ENCODE data around the gene SSNA1. TPM values are rescaled to one million over a fixed set of nuclear protein-coding genes. Genes with fewer than 3 reads are reported as not detected.

The SSNA1 gene
- total RNA-seq, 2 donors from 2014 or later, result 40.4 to 44.6 TPM

DNA sequence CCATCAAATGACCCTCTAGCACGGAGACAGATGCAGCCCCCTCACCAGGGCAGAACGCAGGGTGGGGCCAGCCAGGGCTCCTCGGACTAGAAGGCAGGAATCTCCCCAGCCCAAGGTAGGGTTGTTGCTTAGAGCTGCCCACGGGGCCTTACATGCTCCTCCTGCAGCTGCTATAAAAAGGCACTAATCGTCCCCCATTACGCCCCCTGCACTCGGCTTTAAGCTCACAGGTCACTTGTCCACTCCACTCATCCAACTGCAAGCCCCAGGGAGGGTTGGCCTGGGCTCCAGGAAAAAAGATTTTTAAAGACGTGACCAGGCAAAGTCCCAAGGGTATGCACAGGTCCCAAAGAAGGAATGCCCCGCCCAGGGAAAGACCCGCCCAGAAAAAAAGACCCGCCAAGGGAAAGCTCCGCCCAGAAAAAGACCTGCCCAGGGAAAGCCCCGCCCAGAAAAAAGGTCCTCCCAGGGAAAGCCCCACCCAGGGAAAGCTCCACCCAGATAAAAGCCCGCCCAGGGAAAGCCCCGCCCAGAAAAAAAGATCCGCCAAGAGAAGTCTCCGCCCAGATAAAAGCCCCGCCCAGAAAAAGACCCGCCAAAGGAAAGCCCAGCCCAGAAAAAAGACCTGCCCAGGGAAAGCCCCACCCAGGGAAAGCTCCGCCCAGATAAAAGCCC, 38.4 kb upstream of the SSNA1 start:
- intact Hi-C loops (cut with DNase I), result no loop called here
- DNase-seq (ENCODE audit: low spot score), result no peak

DNA sequence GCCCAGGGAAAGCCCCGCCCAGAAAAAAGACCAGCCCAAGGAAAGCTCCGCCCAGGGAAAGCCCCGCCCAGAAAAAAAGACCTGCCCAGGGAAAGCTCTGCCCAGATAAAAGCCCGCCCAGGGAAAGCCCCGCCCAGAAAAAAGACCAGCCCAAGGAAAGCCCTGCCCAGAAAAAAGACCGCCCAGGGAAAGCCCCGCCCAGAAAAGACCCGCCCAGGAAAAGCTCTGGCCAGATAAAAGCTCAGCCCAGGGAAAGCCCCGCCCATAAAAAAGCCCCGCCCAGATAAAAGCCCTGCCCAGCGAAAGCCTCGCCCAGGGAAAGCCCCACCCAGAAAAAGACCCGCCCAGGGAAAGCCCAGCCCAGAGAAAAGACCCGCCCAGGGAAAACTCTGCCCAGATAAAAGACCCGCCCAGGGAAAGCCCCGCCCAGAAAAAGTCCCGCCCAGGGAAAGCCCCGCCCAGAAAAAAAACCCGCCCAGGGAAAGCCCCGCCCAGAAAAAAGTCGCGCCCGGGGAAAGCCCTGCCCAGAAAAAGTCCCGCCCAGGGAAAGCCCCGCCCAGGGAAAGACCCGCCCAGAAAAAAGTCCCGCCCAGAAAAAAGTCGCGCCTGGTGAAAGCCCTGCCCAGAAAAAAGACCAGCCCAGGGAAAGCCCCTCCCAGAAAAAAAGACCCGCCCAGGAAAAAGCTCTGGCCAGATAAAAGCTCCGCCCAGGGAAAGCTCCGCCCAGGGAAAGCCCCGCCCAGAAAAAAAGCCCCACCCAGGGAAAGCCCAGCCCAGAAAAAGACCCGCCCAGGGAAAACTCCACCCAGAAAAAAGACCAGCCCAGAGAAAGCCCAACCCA, 37.6 kb upstream of the SSNA1 start:
- intact Hi-C loops (cut with DNase I), result no loop called here
- no peak for DNase-seq (ENCODE audit: low spot score)

DNA sequence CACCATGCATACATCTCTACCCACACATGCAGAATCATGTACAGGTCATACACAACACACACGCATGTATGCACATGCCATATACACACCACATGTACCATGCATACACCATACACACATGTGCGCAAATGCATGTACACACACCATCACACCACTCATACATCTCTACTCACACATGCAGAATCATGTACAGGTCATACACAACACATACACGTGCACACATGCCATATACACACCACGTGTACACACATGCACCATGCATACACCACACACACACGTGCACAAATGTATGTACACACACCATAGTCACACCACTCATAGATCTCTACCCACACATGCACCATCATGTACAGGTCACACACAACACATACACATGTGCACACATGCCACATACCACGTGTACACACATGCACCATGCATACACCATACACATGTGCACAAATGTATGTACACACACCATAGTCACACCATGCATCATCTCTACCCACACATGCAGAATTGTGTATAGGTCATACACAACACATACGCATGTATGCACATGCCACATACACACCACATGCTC, 35.6 kb upstream of the SSNA1 start:
- no peak for DNase-seq (ENCODE audit: low spot score)
- intact Hi-C loops (cut with DNase I), result loop anchor here in 1 of 2 donors (1.0 kb wide), 1 partner anchor 33 kb away; no protein-coding TSS in a partner anchor

DNA sequence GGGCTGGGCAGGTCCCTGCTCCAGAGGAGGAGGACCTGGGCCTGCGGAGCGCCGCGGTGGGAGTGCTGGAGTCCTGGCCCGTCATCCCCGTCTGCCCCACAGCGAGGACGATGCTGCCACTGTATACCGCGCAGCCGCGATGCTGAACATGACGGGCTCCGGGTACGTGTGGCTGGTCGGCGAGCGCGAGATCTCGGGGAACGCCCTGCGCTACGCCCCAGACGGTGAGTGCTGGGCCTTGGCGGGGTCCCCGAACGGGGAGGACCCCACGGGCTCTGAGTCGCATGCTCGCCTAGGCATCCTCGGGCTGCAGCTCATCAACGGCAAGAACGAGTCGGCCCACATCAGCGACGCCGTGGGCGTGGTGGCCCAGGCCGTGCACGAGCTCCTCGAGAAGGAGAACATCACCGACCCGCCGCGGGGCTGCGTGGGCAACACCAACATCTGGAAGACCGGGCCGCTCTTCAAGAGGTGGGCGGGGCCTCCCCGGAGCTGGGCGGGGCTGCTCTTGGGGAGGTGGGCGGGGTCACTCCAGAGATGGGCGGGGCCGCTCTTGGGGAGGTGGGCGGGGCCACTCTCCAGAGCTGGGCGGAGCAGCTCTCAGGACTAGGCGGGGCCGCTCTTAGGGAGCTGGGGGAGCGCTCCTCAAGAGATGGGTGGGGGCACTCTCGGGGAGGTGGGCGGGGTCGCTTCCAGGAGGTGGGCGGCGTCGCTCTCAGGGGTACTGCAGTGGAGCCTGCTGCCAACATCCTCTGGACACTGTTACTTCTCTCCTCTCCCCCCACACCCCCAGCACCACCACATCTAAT, 31.7 kb upstream of the SSNA1 start:
- intact Hi-C loops (cut with DNase I), result no loop called here
- DNase-seq (ENCODE audit: low spot score), result no peak

DNA sequence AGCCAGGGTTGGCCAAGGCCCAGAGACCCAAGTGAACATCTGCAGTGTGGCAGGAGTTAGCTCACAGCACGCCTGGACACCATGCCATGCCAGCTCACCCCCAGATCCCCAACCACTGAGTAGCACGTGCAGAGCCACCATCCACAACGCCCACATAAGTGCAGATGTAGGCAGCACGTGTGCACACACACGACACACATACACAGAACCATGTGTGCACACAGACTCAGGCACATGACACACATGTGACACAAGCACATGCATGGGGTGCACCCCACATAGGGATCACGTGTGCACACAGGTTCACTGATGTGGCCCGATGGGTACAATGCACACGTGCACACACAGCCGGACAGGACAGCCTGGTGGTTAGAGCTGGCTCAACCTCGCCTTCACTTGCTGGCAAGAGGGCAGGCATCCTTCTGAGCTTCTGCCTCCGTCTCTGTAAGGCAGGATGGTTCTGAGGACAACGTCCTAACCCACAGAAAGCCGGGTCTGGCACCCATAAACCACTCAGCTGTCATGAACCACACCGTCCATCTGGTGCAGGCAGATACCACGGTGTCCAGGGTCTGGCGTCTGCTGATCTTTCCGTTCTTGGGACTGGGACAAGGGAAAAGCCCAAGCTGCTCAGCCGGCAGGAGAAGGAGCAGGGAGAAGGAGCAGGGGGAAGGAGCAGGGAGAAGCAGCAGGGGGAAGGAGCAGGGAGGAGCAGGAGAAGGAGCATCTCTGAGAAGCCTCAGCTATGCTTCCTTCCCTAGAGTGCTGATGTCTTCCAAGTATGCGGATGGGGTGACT, 30.7 kb upstream of the SSNA1 start:
- intact Hi-C loops (cut with DNase I), result no loop called here

DNA sequence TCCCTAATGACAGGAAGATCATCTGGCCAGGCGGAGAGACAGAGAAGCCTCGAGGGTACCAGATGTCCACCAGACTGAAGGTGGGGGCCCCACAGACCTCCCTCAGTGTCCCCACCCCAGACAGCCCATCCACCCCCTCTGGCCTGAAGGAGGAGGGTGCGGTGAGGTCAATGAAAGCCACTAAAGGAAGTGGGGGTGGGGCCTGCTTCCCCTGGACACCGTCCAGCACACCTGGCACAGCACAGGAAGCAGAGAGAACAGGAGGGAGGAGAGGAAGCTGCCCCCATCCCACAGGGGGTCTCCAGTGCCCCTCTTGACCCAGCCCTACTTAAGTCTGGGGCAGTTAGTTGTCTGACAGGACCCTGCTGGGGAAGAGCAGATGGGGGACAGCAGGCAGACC, 29.9 kb upstream of the SSNA1 start:
- DNase-seq (ENCODE audit: low spot score), result no peak
- intact Hi-C loops (cut with DNase I), result no loop called here

More for the DNA sequence above, 30.7 kb upstream of the SSNA1 start:
- no peak for DNase-seq (ENCODE audit: low spot score)

DNA sequence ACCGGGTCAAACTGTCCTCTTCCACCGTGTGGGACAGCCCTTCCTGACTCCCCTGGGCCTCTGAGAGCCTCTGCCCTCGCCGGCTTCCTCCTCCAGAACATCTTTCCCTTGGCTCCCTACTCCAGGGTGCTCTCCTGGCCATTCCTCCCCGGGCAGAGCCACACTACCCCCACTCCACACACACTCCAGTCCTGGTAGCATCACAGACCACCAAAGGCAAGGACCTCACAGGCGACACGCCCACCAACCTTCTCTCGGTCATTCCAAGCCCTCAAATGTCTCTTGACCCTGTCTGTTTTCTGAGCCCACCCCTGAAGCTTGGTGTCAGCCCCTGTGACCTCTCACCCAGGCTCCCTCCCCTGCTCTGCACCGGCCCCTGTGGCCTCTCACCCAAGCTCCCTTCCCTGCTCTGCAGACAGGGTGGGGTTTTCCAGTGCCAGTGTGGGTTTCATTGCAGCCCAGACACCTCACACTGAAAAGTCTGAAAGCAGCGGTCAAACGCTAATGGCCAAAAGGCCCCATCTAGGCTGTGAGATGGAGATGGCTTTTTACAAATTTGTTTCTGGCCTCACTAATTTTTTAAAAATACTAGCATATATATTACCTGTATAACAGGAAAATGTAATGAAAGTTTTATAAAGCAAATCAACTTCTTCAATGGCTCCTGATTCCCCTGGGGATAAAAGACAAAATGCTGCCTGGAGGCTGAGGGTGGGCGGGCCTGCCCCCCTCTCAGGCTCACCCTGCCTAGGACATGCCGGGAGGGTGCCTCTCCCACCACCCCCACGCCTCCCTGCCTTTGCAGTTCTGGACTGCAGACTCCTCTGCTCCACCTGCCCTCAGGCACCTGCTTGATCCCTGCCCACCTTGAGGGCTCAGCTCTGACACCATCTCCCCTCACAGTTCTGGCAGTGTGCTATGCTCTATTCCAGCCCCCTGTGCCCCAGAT, 29.1 kb upstream of the SSNA1 start:
- intact Hi-C loops (cut with DNase I), result no loop called here
- DNase-seq (ENCODE audit: low spot score), result no peak

DNA sequence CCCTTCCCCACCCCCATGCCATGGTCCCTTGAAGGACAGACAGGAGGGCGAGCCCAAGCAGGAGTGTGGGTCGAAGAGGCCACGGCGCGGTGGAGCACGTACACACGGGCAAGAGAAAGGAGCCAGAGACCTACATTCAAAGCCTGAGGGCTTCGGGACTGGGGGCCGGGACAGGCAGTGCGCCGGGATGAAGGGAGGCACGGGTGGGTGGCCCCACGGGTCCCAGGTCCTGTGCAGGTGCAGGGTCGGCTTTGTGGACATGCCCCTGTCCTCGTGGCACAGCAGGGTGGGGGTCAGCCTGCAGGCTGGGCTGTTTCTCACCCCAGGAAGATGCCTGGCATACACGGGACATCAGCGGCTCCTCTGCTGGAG, 28.4 kb upstream of the SSNA1 start:
- DNase-seq (ENCODE audit: low spot score), result no peak
- intact Hi-C loops (cut with DNase I), result no loop called here

DNA sequence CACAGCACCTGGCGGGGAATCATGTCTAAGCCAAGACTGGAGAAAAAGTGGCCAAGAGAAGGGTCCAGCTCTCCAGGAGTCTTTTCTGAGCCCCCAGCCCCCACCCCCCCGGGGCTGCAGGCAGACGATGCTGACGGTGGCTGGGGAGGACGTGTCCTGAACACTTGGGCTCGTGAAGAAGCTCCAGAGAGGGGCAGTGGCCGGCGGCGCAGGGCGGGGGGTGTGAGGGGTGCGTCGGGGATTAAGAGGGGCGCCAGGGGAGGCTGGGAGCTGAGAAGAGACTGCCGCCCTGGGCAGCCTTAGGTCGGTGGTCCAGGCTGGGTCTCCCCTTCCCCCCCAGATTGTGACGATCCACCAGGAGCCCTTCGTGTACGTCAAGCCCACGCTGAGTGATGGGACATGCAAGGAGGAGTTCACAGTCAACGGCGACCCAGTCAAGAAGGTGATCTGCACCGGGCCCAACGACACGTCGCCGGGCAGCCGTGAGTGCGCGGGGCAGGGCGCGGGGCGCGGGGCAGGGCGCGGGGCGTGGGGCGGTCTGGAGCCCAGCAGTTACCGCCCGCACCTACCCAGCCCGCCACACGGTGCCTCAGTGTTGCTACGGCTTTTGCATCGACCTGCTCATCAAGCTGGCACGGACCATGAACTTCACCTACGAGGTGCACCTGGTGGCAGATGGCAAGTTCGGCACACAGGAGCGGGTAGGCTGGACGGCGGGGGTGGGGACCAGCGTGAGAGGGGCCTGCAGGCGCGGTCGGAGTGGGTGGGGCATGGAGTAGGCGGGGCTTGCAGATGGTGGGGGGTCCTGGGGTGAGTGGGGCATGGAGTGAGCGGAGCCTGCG, 27.5 kb upstream of the SSNA1 start:
- intact Hi-C loops (cut with DNase I), result no loop called here
- no peak for DNase-seq (ENCODE audit: low spot score)

DNA sequence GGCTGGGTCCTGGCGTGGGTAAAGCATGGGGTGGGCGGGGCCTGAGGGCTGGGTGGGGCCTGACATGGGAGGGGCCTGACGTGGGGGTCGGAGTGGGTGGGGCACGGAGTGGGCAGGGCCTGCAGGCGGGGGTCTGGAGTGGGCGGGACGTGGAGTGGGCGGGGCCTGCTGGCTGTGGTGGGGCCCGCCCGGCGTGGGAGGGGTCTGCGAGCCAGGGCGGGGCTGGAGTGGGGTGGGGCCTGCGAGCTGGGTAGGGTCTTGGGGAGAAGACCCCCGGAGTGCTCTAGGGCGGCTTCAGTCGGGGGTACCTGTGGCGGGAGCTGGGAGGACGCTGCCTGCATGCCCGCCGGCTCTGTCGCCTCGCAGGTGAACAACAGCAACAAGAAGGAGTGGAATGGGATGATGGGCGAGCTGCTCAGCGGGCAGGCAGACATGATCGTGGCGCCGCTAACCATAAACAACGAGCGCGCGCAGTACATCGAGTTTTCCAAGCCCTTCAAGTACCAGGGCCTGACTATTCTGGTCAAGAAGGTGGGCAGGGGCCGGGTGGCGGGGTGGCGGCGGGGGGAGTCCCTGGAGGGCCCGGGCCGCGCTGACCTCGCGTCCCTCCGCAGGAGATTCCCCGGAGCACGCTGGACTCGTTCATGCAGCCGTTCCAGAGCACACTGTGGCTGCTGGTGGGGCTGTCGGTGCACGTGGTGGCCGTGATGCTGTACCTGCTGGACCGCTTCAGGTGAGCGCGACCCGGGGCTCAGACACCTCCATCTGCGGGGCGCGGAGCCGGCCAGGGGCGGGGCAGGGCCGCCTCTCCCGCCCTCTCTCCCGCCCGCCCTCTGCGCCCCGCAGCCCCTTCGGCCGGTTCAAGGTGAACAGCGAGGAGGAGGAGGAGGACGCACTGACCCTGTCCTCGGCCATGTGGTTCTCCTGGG, 26.7 kb upstream of the SSNA1 start:
- intact Hi-C loops (cut with DNase I), result no loop called here
- no peak for DNase-seq (ENCODE audit: low spot score)

DNA sequence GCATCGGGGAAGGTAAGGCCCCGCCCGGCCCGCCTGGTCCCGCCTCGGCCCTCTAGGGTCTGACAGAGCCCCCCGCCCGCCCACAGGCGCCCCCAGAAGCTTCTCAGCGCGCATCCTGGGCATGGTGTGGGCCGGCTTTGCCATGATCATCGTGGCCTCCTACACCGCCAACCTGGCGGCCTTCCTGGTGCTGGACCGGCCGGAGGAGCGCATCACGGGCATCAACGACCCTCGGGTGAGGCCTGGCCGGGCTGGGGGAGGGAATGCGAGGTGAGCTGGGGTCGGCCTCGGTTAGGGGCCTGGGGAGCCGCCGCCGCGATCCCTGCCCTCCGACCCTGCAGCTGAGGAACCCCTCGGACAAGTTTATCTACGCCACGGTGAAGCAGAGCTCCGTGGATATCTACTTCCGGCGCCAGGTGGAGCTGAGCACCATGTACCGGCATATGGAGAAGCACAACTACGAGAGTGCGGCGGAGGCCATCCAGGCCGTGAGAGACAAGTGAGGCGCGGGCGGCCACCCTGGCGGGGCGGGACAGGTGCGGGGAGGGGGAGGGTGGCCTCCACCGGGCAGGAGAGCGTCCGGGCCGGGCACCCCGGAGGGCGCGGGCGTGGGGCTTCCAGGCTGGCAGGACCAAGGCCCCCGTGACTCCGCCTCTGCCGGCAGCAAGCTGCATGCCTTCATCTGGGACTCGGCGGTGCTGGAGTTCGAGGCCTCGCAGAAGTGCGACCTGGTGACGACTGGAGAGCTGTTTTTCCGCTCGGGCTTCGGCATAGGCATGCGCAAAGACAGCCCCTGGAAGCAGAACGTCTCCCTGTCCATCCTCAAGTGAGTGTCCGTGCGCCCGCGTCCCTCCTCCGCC, 25.7 kb upstream of the SSNA1 start:
- intact Hi-C loops (cut with DNase I), result no loop called here
- DNase-seq (ENCODE audit: low spot score), result no peak

DNA sequence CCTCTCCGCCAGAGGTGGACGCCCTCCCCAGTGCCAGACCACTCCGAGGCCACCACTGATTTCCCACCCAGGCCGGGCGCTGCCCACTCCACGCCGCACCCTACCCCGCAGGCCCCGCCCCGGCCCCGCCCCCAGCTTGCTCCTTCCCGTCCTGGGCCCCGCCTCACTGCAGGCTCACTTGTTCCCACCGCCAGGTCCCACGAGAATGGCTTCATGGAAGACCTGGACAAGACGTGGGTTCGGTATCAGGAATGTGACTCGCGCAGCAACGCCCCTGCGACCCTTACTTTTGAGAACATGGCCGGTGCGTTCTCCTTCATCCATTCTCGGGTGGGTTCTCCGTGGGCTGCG, 25.1 kb upstream of the SSNA1 start:
- intact Hi-C loops (cut with DNase I), result no loop called here
- DNase-seq (ENCODE audit: low spot score), result no peak

DNA sequence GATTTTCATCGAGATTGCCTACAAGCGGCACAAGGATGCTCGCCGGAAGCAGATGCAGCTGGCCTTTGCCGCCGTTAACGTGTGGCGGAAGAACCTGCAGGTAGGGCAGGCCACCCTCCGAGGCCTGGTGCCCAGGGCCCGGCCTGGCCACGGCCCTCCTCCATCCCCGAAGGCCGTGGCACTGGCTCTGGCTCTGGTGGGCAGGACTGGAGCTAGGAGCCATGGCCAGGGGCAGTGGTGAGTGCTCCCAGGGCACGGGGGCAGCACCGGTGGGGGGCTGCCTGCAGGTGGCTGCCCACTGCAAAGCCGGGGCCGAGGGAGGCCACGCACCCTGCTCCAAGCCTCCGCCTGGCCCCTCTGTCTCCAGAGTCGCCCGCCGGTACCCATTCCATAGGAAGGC, 24.7 kb upstream of the SSNA1 start:
- intact Hi-C loops (cut with DNase I), result no loop called here

DNA sequence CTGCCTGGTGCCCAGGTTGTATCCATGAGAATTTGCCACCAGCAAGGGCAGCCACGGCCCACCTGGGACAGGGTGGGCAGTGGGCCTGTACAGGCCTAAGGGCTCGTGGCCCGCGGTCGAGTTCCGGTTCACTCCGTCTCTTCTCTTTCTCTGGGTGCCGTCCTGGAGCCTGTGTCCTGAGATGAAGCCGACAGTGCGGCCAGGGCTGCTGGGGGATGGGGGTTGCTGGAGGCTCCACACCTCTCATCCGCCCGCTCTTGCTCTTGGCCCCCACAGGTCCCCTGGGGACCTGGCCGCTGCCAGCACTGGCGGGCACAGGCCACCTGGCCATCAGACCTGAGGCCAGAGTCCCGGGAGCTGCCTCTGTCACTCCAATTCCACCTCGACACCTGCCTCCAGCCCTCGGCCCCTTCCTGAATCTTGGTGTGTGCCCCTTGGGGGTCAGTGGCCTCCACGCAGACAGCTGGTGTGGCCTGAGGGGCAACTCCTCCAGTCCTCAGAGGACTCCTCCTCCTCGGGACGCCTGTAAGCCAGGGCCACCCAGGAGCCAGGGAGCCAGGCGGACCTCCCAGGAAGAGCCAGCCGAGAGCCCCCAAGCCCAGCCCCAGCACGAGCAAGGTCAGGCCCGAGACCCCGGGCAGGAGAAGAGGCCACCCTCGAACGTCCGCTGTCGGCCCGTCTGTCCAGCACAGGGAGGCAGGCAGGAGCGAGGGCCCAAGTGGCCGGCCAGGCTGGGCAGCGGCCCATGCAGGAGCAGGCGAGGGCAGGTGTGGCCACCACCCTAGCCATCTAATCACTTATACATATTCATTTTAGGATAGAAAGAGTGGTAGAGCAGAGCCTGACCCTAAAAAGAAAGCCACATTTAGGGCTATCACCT, 23.9 kb upstream of the SSNA1 start:
- DNase-seq (ENCODE audit: low spot score), result no peak

More for the DNA sequence above, 24.7 kb upstream of the SSNA1 start:
- DNase-seq (ENCODE audit: low spot score), result no peak

More for the DNA sequence above, 23.9 kb upstream of the SSNA1 start:
- intact Hi-C loops (cut with DNase I), result no loop called here
